HepG2 (cell line): ENCODE results near the gene MTF1. TPM values are rescaled to one million over a fixed set of nuclear protein-coding genes. Genes with fewer than 3 reads are reported as not detected.

ENCODE experiments used
- ATAC-seq: fragments of 200-7000 bp; cut with Tn5 transposase; 3 replicates; pipeline ENCODE4 v1.9.1; 2020; ENCODE audit warnings: mild to moderate bottlenecking, moderate library complexity
- BruUV-seq: library from RNA; stranded (reverse); fragments of 400-500 nt; replicated peaks from 2 replicates; lab custom pipeline; 2021; lab: Mats Ljungman, UMichigan
- CTCF ChIA-PET: fragments of 300-600 bp; formaldehyde crosslinking; extraction: SDS; loops from one replicate; lab custom pipeline; 2021; ENCODE audit warnings: low total read pairs, inconsistent platforms, low intra/inter-chr PET ratio; lab: Yijun Ruan, JAX
- POLR2A ChIA-PET: fragments of 350-600 bp; sonication (Branson Sonifier 250); formaldehyde crosslinking; loops from one replicate; lab custom pipeline; 2020; ENCODE audit warnings: antibody characterized with exemption, inconsistent platforms; lab: Yijun Ruan, JAX
- DNase-seq: peaks from one replicate; pipeline ENCODE4 v3.0.0-alpha.2; 2015; ENCODE audit warnings: low spot score
- FAIRE-seq: peaks from 3 replicates; lab custom pipeline; 2011; peaks lifted over from hg19 to GRCh38; lab: Jason Lieb, UNC
- H2AFZ ChIP-seq: one replicate; pipeline ENCODE4 v1.6.1; 2011; ENCODE audit warnings: low read length, inconsistent platforms
- H3K27ac ChIP-seq: fragments of 300-600 bp; 3 replicates; pipeline ENCODE4 v1.8.0; 2011; ENCODE audit warnings: mixed run types, mild to moderate bottlenecking, mixed read lengths, low read length, inconsistent platforms; ENCODE audit not compliant: insufficient read depth; ENCODE audit errors: extremely low read length
- H3K27me3 ChIP-seq, 2 experiments: fragments of 200-600 bp in 1 of 2; 2 replicates in 1 of 2; 3 replicates in 1 of 2; pipeline versions ENCODE4 v1.6.0 to v1.8.0; 2011; ENCODE audit warnings: low read length in 2 of 2, mild to moderate bottlenecking in 2 of 2, moderate library complexity in 2 of 2, inconsistent platforms in 1 of 2; ENCODE audit not compliant: insufficient read depth in 2 of 2, control insufficient read depth in 1 of 2
- H3K36me3 ChIP-seq, 2 experiments: fragments of 200-600 bp in 1 of 2; replicated peaks in 1 of 2; 2 replicates in 1 of 2; 3 replicates in 1 of 2; pipeline versions ENCODE4 v1.5.1 to v1.8.0; 2011; ENCODE audit warnings: low read length in 2 of 2, inconsistent platforms in 1 of 2; ENCODE audit not compliant: insufficient read depth in 2 of 2, control insufficient read depth in 1 of 2
- H3K4me1 ChIP-seq: 2 replicates; pipeline ENCODE4 v1.5.1; 2012; ENCODE audit warnings: low read length, inconsistent platforms; ENCODE audit not compliant: insufficient read depth
- H3K4me2 ChIP-seq: 2 replicates; pipeline ENCODE4 v1.6.0; 2011; ENCODE audit warnings: low read depth, low read length, inconsistent platforms
- H3K4me3 ChIP-seq, 3 experiments: fragments of 200-600 bp in 1 of 3; sonication (generic), shearing (Covaris generic) in 1 of 3; replicated peaks in 1 of 3; 2 replicates each; pipeline ENCODE4 v1.5.1; 2011 to 2016; ENCODE audit warnings: low read length in 3 of 3, inconsistent platforms in 2 of 3, low read depth in 2 of 3, mild to moderate bottlenecking in 2 of 3, control low read depth in 1 of 3, mixed read lengths in 1 of 3; ENCODE audit not compliant: insufficient read depth in 1 of 3
- H3K79me2 ChIP-seq: one replicate; pipeline ENCODE4 v1.6.1; 2011; ENCODE audit warnings: low read length, inconsistent platforms; ENCODE audit not compliant: insufficient read depth
- H3K9ac ChIP-seq: 2 replicates; pipeline ENCODE4 v1.6.0; 2011; ENCODE audit warnings: mild to moderate bottlenecking, low read depth, low read length, inconsistent platforms; ENCODE audit not compliant: insufficient read depth
- H3K9me3 ChIP-seq: 2 replicates; pipeline ENCODE4 v1.5.1; 2012; ENCODE audit warnings: mild to moderate bottlenecking, low read length
- H4K20me1 ChIP-seq: 2 replicates; pipeline ENCODE4 v1.6.0; 2011; ENCODE audit warnings: inconsistent platforms, mild to moderate bottlenecking, low read length, moderate library complexity; ENCODE audit not compliant: insufficient read depth
- CENPBD1 ChIP-seq: sonication (generic); formaldehyde crosslinking; IDR thresholded peaks from 2 replicates; pipeline ENCODE4 v1.8.0; 2022; ENCODE audit warnings: missing genetic modification reagents, low read depth, mild to moderate bottlenecking, borderline replicate concordance
- NFIC ChIP-seq: IDR thresholded peaks from 2 replicates; pipeline ENCODE4 v1.6.1; 2012; ENCODE audit warnings: mild to moderate bottlenecking, low read length, inconsistent platforms
- RARA ChIP-seq: IDR thresholded peaks from 2 replicates; pipeline ENCODE4 v1.6.1; 2016; ENCODE audit warnings: missing genetic modification reagents, missing compliant biosample characterization
- ZFAT ChIP-seq: sonication (generic); formaldehyde crosslinking; conservative IDR thresholded peaks from 2 replicates; pipeline ENCODE4 v1.8.1; 2023; ENCODE audit warnings: missing genetic modification reagents, inconsistent platforms
- ZNF562 ChIP-seq: sonication (generic); formaldehyde crosslinking; IDR thresholded peaks from 2 replicates; pipeline ENCODE4 v1.8.0; 2022; ENCODE audit warnings: missing genetic modification reagents, borderline replicate concordance
- ZXDC ChIP-seq: sonication (generic); formaldehyde crosslinking; IDR thresholded peaks from 2 replicates; pipeline ENCODE4 v1.5.0; 2020; ENCODE audit warnings: mild to moderate bottlenecking, missing genetic modification reagents
- WGBS: methylation state at CpG from one replicate; pipeline ENCODE4 v1.1.6; 2017; ENCODE audit warnings: low lambda C conversion rate; 5-methylcytosine and 5-hydroxymethylcytosine counted together
- in situ Hi-C: cut with HindIII; loops from 2 replicates; pipeline ENCODE4 v1.10.0; 2017; ENCODE audit warnings: low pct_unique_long_range_greater_than_20kb; ENCODE audit not compliant: extremely low pct_ligation_motif_present
- intact Hi-C: fragments of 100-400 bp; cut with micrococcal nuclease; formaldehyde crosslinking; loops from one replicate; pipeline ENCODE4 v1.10.0; 2022; ENCODE audit not compliant: unreplicated experiment
- polyA plus RNA-seq, 8 experiments: library from polyadenylated mRNA; depleted of rRNA in 3 of 8; stranded (reverse) in 7 of 8; unstranded in 1 of 8; fragments of >200 nt; fragmentation: Illumina TruSeq in 4 of 8; extraction: Trizol in 4 of 8; gene quantifications; 2 replicates each; pipeline versions ENCODE4 v1.2.1 to v1.2.3, GENCODE V29; 2011 to 2016; ENCODE audit warnings: low read depth in 4 of 8, missing spikeins in 1 of 8, mixed read lengths in 1 of 8; ENCODE audit not compliant: insufficient read depth in 1 of 8
- total RNA-seq, 5 experiments: library from RNA; depleted of rRNA; stranded (reverse); fragments of >200 nt; fragmentation: Illumina TruSeq; extraction: Trizol; gene quantifications; 2 replicates each; pipeline ENCODE4 v1.2.3, GENCODE V29; 2016; ENCODE audit warnings: low read depth in 1 of 5
- TF ChIP-seq, protein P1 (sequence below): sonication (generic); formaldehyde crosslinking; IDR thresholded peaks from 2 replicates; pipeline ENCODE4 v1.5.1; 2020; ENCODE audit warnings: mild to moderate bottlenecking, missing genetic modification reagents, moderate library complexity
- TF ChIP-seq, protein P2 (sequence below): IDR thresholded peaks from 2 replicates; pipeline ENCODE4 v1.6.1; 2016
- TF ChIP-seq, protein P3 (sequence below): sonication (generic); formaldehyde crosslinking; conservative IDR thresholded peaks from 2 replicates; pipeline ENCODE4 v1.8.0; 2022; ENCODE audit warnings: mild to moderate bottlenecking, moderate library complexity, missing genetic modification reagents
- TF ChIP-seq, protein P4 (sequence below): sonication (generic); formaldehyde crosslinking; IDR thresholded peaks from 2 replicates; pipeline ENCODE4 v1.5.1; 2020; ENCODE audit warnings: mild to moderate bottlenecking, missing genetic modification reagents, borderline replicate concordance

Gene MTF1
- total and polyA plus RNA-seq, 2 of the 13 experiments (the other 11 are each of a cell fraction or from before 2014, with no cell fraction given): 2.4 to 3.3 TPM

DNA sequence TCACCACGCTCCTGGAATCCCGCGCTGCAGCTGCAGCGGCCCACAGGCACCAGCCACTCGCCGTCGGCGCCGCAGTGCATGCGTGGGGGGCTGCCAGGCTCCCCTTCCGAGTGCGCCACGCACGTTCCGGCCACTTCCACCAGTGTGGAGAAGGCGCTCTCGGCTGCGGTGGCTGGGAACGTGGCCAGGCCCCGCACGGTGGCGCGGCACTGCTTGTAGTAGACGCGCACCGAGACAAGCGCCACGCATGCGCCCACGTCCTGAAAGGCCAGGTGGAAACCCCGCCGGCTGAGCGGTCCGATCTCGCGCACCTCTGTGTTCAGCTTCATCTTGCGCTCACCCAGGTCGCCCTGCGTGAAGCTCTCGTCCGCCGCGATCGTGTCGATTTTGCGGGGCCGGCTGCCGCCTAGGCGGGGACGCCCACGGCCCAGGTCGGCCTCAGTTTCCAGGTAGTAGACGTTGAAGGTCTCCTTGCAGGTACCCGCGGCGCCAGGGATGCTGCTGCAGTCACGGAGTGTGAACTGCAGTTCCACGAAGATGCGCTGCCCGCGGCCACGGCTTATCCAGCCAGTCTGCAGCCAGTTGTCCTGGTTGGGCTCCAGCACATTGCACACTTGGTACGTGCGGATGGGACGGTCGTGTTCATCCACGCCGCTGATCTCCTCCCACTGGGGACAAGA lies 97.8 kb downstream of the MTF1 start:
- POLR2A ChIA-PET: no interaction called here
- CTCF ChIA-PET: no interaction called here
- no peaks in the 10 kb centered on the region for H3K79me2 ChIP-seq
- TF ChIP-seq, protein P1, sequence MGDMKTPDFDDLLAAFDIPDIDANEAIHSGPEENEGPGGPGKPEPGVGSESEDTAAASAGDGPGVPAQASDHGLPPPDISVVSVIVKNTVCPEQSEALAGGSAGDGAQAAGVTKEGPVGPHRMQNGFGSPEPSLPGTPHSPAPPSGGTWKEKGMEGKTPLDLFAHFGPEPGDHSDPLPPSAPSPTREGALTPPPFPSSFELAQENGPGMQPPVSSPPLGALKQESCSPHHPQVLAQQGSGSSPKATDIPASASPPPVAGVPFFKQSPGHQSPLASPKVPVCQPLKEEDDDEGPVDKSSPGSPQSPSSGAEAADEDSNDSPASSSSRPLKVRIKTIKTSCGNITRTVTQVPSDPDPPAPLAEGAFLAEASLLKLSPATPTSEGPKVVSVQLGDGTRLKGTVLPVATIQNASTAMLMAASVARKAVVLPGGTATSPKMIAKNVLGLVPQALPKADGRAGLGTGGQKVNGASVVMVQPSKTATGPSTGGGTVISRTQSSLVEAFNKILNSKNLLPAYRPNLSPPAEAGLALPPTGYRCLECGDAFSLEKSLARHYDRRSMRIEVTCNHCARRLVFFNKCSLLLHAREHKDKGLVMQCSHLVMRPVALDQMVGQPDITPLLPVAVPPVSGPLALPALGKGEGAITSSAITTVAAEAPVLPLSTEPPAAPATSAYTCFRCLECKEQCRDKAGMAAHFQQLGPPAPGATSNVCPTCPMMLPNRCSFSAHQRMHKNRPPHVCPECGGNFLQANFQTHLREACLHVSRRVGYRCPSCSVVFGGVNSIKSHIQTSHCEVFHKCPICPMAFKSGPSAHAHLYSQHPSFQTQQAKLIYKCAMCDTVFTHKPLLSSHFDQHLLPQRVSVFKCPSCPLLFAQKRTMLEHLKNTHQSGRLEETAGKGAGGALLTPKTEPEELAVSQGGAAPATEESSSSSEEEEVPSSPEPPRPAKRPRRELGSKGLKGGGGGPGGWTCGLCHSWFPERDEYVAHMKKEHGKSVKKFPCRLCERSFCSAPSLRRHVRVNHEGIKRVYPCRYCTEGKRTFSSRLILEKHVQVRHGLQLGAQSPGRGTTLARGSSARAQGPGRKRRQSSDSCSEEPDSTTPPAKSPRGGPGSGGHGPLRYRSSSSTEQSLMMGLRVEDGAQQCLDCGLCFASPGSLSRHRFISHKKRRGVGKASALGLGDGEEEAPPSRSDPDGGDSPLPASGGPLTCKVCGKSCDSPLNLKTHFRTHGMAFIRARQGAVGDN (CRISPR knock-in tag): no peak
- TF ChIP-seq CENPBD1 (no peak), ZNF562 (CRISPR knock-in tag) (no peak), ZXDC (CRISPR knock-in tag) (no peak), NFIC (no peak), ZFAT (CRISPR knock-in tag) (no peak), RARA (CRISPR knock-in tag) (no peak)
- TF ChIP-seq, protein P2, sequence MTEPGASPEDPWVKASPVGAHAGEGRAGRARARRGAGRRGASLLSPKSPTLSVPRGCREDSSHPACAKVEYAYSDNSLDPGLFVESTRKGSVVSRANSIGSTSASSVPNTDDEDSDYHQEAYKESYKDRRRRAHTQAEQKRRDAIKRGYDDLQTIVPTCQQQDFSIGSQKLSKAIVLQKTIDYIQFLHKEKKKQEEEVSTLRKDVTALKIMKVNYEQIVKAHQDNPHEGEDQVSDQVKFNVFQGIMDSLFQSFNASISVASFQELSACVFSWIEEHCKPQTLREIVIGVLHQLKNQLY (CRISPR knock-in tag): no peak
- TF ChIP-seq, protein P3, sequence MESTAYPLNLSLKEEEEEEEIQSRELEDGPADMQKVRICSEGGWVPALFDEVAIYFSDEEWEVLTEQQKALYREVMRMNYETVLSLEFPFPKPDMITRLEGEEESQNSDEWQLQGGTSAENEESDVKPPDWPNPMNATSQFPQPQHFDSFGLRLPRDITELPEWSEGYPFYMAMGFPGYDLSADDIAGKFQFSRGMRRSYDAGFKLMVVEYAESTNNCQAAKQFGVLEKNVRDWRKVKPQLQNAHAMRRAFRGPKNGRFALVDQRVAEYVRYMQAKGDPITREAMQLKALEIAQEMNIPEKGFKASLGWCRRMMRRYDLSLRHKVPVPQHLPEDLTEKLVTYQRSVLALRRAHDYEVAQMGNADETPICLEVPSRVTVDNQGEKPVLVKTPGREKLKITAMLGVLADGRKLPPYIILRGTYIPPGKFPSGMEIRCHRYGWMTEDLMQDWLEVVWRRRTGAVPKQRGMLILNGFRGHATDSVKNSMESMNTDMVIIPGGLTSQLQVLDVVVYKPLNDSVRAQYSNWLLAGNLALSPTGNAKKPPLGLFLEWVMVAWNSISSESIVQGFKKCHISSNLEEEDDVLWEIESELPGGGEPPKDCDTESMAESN (CRISPR knock-in tag): no peak
- TF ChIP-seq, protein P4, sequence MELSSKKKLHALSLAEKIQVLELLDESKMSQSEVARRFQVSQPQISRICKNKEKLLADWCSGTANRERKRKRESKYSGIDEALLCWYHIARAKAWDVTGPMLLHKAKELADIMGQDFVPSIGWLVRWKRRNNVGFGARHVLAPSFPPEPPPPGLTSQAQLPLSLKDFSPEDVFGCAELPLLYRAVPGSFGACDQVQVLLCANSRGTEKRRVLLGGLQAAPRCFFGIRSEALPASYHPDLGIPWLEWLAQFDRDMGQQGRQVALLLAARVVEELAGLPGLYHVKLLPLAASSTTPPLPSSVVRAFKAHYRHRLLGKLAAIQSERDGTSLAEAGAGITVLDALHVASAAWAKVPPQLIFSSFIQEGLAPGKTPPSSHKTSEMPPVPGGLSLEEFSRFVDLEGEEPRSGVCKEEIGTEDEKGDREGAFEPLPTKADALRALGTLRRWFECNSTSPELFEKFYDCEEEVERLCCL (CRISPR knock-in tag): no peak

More for the DNA sequence above, 97.8 kb downstream of the MTF1 start:
- Histone ChIP-seq H3K27me3 (peaks cover 0 to 36% of the 10 kb centered on the region in 2 experiments; a peak in 4 of 5 replicates), H3K9me3 (no peaks in the 10 kb centered on the region), H3K27ac (no peak overlapping the region), H4K20me1 (no peaks in the 10 kb centered on the region), H3K4me3 (no peak overlapping the region), H3K4me1 (peaks cover 12% of the 10 kb centered on the region), H3K4me2 (no peak overlapping the region), H3K36me3 (no peaks in the 10 kb centered on the region), H3K9ac (no peak overlapping the region), H2AFZ (no peak overlapping the region)
- WGBS: 63% methylated on average over 39 of the region's 68 CpGs
- in situ Hi-C loops: no loop called here
- intact Hi-C loops: no loop called here
- no TSS peak for BruUV-seq
- FAIRE-seq (no peak), ATAC-seq (no peak), DNase-seq (no peak)
